Neural progenitor cell (in vitro differentiated cells): Measurements from ENCODE around the gene FRMD7. TPM values are rescaled to one million over a fixed set of nuclear protein-coding genes. Genes with fewer than 3 reads are reported as not detected.

Experiments
- DNase-seq: peaks from one replicate; pipeline ENCODE4 v3.0.0-alpha.2; 2016; ENCODE audit warnings: low spot score
- H2AFZ ChIP-seq: fragments of 200-600 bp; sonication (generic); replicated peaks from 2 replicates; pipeline ENCODE4 v1.6.1; 2016; ENCODE audit warnings: antibody characterized with exemption
- H3F3A ChIP-seq: fragments of 200-600 bp; sonication (generic); 2 replicates; pipeline ENCODE4 v1.6.1; 2016; ENCODE audit warnings: antibody characterized with exemption, low read depth
- H3K27ac ChIP-seq: fragments of 200-600 bp; sonication (generic); 2 replicates; pipeline ENCODE4 v1.5.1; 2016; ENCODE audit warnings: mild to moderate bottlenecking
- H3K27me3 ChIP-seq: fragments of 200-600 bp; sonication (generic); 2 replicates; pipeline ENCODE4 v1.6.1; 2016; ENCODE audit warnings: mild to moderate bottlenecking, moderate library complexity
- H3K36me3 ChIP-seq: fragments of 200-600 bp; sonication (generic); 2 replicates; pipeline ENCODE4 v1.5.1; 2016
- H3K4me1 ChIP-seq: fragments of 200-600 bp; sonication (generic); 2 replicates; pipeline ENCODE4 v1.6.1; 2016; ENCODE audit warnings: mixed run types
- H3K4me2 ChIP-seq: fragments of 200-600 bp; sonication (generic); 2 replicates; pipeline ENCODE4 v1.6.1; 2016
- H3K4me3 ChIP-seq: fragments of 200-600 bp; sonication (generic); 2 replicates; pipeline ENCODE4 v1.5.1; 2016
- H3K79me2 ChIP-seq: fragments of 200-600 bp; sonication (generic); 2 replicates; pipeline ENCODE4 v1.6.1; 2016; ENCODE audit warnings: low read depth
- H3K9ac ChIP-seq: fragments of 200-600 bp; sonication (generic); 2 replicates; pipeline ENCODE4 v1.6.1; 2016
- H3K9me3 ChIP-seq: fragments of 200-600 bp; sonication (generic); 2 replicates; pipeline ENCODE4 v1.5.1; 2016; ENCODE audit warnings: low read depth
- H4K20me1 ChIP-seq: fragments of 200-600 bp; sonication (generic); 2 replicates; pipeline ENCODE4 v1.6.1; 2016; ENCODE audit warnings: low read depth
- H3K27ac Mint-ChIP-seq: 3 replicates; pipeline ENCODE4 v1.8.0; 2021; ENCODE audit warnings: mixed read lengths
- H3K27me3 Mint-ChIP-seq: 2 replicates; pipeline ENCODE4 v1.8.0; 2022; ENCODE audit warnings: low read depth, mild to moderate bottlenecking, inconsistent platforms, moderate library complexity, mixed read lengths; ENCODE audit not compliant: insufficient read depth
- H3K36me3 Mint-ChIP-seq: 3 replicates; pipeline ENCODE4 v1.8.0; 2021; ENCODE audit warnings: mixed read lengths
- H3K4me1 Mint-ChIP-seq: 3 replicates; pipeline ENCODE4 v1.8.0; 2021; ENCODE audit warnings: mixed read lengths
- H3K4me3 Mint-ChIP-seq: 3 replicates; pipeline ENCODE4 v1.8.0; 2021; ENCODE audit warnings: mild to moderate bottlenecking, moderate library complexity, mixed read lengths
- H3K9me3 Mint-ChIP-seq: 3 replicates; pipeline ENCODE4 v1.8.0; 2020; ENCODE audit warnings: mixed read lengths
- EZH2 ChIP-seq: fragments of 200-600 bp; sonication (generic); IDR thresholded peaks from 2 replicates; pipeline ENCODE4 v1.6.1; 2017; ENCODE audit warnings: antibody characterized with exemption, mild to moderate bottlenecking, moderate library complexity
- EZH2phosphoT487 ChIP-seq: fragments of 200-600 bp; sonication (generic); IDR thresholded peaks from 2 replicates; pipeline ENCODE4 v1.6.1; 2017; ENCODE audit warnings: antibody characterized with exemption
- total RNA-seq: library from RNA; depleted of rRNA; stranded (reverse); fragments of >200 nt; gene quantifications from 2 replicates; pipeline ENCODE4 v1.2.3, GENCODE V29; 2015; ENCODE audit warnings: low replicate concordance
- TF ChIP-seq, protein P1 (sequence below): fragments of 200-600 bp; sonication (generic); IDR thresholded peaks from 2 replicates; pipeline ENCODE4 v1.5.1; 2017; ENCODE audit warnings: antibody characterized with exemption, mild to moderate bottlenecking

FRMD7 gene, protein sequence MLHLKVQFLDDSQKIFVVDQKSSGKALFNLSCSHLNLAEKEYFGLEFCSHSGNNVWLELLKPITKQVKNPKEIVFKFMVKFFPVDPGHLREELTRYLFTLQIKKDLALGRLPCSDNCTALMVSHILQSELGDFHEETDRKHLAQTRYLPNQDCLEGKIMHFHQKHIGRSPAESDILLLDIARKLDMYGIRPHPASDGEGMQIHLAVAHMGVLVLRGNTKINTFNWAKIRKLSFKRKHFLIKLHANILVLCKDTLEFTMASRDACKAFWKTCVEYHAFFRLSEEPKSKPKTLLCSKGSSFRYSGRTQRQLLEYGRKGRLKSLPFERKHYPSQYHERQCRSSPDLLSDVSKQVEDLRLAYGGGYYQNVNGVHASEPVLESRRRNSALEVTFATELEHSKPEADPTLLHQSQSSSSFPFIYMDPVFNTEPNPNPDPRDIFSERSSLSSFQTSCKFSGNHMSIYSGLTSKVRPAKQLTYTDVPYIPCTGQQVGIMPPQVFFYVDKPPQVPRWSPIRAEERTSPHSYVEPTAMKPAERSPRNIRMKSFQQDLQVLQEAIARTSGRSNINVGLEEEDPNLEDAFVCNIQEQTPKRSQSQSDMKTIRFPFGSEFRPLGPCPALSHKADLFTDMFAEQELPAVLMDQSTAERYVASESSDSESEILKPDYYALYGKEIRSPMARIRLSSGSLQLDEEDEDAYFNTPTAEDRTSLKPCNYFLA
- not detected in 2 replicates for total RNA-seq

DNA sequence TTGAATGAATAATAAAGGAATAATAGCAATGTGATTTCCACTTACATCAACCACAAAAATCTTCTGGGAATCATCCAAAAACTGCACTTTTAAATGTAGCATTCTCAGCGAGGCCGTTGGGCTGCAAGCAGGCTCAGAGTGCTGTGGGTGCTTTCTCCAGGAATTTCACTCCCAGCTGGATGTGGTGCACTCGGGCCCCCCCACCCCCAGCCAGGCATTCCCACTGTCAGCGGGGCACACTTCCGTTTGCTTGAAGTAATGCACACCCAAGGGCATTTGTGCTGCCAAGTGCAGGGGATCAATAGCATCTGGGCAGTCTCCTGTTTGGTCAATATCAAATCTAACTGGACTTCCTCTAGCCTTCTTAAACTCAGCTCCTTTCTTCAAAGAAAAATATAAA lies at the start of gene FRMD7:
Gene FRMD7 (minus strand): TSS at position 278 of the 400 bp plus-strand sequence. CDS start 176 bp downstream, at position 102.
- no peaks in the 10 kb centered on the region for H3F3A ChIP-seq
- TF ChIP-seq, protein P1, sequence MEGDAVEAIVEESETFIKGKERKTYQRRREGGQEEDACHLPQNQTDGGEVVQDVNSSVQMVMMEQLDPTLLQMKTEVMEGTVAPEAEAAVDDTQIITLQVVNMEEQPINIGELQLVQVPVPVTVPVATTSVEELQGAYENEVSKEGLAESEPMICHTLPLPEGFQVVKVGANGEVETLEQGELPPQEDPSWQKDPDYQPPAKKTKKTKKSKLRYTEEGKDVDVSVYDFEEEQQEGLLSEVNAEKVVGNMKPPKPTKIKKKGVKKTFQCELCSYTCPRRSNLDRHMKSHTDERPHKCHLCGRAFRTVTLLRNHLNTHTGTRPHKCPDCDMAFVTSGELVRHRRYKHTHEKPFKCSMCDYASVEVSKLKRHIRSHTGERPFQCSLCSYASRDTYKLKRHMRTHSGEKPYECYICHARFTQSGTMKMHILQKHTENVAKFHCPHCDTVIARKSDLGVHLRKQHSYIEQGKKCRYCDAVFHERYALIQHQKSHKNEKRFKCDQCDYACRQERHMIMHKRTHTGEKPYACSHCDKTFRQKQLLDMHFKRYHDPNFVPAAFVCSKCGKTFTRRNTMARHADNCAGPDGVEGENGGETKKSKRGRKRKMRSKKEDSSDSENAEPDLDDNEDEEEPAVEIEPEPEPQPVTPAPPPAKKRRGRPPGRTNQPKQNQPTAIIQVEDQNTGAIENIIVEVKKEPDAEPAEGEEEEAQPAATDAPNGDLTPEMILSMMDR, result no peak
- TF ChIP-seq EZH2, result no peak
- TF ChIP-seq EZH2phosphoT487, result no peak
- peaks cover 1% of the 10 kb centered on the region for H3K36me3 Mint-ChIP-seq
- H3K4me2 ChIP-seq, result no peak within 1 kb of the TSS
- peaks cover 4% of the 10 kb centered on the region for H3K4me1 Mint-ChIP-seq
- H3K27me3 ChIP-seq, result no peaks in the 10 kb centered on the region
- no peak within 1 kb of the TSS for H3K27ac Mint-ChIP-seq
- no peak within 1 kb of the TSS for H3K9ac ChIP-seq
- DNase-seq, result no peak
- H3K9me3 Mint-ChIP-seq, result peaks cover 8% of the 10 kb centered on the region
- H3K27ac ChIP-seq, result no peak within 1 kb of the TSS
- H3K4me1 ChIP-seq, result no peaks in the 10 kb centered on the region
- no peak within 1 kb of the TSS for H2AFZ ChIP-seq
- no peaks in the 10 kb centered on the region for H4K20me1 ChIP-seq
- H3K4me3 Mint-ChIP-seq, result no peak within 1 kb of the TSS
- no peaks in the 10 kb centered on the region for H3K79me2 ChIP-seq
- no peaks in the 10 kb centered on the region for H3K36me3 ChIP-seq
- H3K27me3 Mint-ChIP-seq, result no peaks in the 10 kb centered on the region
- H3K9me3 ChIP-seq, result peaks cover 2% of the 10 kb centered on the region
- H3K4me3 ChIP-seq, result no peak within 1 kb of the TSS

DNA sequence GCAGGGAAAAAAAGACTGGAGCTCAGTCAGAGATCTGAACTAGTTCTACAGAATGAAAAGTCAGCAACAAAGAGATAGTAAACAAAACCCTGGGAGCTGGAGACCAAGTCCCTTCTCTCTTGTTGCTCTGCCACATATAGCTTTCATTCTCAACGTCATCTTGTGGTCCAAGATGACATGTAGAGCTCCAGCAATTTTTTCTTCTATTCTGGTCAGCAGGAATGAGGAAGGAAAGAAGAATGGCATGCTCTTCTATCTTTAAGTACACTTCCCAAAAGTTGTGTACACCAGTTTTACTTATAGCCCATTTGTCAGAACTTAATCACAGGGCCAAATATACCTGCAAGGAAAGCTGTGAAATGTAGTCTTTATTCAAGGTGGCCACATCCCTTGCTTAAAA lies 45.8 kb upstream of the FRMD7 start:
- Histone ChIP-seq H4K20me1 (no peaks in the 10 kb centered on the region), H3K79me2 (no peaks in the 10 kb centered on the region), H2AFZ (no peak overlapping the region), H3K27me3 (no peaks in the 10 kb centered on the region), H3K4me3 (no peak overlapping the region), H3F3A (peaks cover 4% of the 10 kb centered on the region), H3K9me3 (no peaks in the 10 kb centered on the region), H3K36me3 (no peaks in the 10 kb centered on the region), H3K27ac (no peak overlapping the region), H3K4me2 (no peak overlapping the region), H3K9ac (no peak overlapping the region), H3K4me1 (peaks cover 11% of the 10 kb centered on the region)
- H3K4me3 Mint-ChIP-seq, result no peak overlapping the region
- no peak overlapping the region for H3K27ac Mint-ChIP-seq
- H3K27me3 Mint-ChIP-seq, result no peaks in the 10 kb centered on the region
- H3K4me1 Mint-ChIP-seq, result peaks cover 6% of the 10 kb centered on the region
- DNase-seq, result no peak
- TF ChIP-seq, protein P1, result no peak
- no peak for TF ChIP-seq EZH2phosphoT487
- no peak for TF ChIP-seq EZH2
- no peaks in the 10 kb centered on the region for H3K36me3 Mint-ChIP-seq
- no peaks in the 10 kb centered on the region for H3K9me3 Mint-ChIP-seq

DNA sequence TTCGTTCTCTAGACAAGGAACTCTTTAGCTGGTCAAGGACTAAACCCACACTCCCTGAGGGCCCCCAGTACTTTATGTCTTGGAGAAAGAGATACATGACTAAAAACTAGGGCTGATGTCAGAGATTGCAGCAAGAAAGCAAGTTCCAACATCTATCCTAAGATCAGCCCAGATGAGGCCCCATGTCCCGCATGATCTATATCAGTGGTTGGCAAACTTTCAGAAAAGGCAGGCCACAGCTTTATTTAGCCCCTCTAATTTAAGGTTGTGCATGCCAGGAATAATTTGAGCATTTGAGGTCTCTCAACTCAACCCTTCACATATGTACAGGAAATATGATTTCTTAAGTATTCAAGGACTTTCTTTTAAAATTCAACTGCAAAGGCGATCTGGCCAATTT lies 44.1 kb upstream of the FRMD7 start:
- Histone ChIP-seq H3F3A (peaks cover 4% of the 10 kb centered on the region), H3K9ac (no peak overlapping the region), H3K27me3 (no peaks in the 10 kb centered on the region), H3K27ac (no peak overlapping the region), H3K79me2 (no peaks in the 10 kb centered on the region), H3K36me3 (no peaks in the 10 kb centered on the region), H2AFZ (no peak overlapping the region), H3K4me1 (peaks cover 11% of the 10 kb centered on the region), H3K9me3 (no peaks in the 10 kb centered on the region), H3K4me3 (no peak overlapping the region), H4K20me1 (no peaks in the 10 kb centered on the region), H3K4me2 (no peak overlapping the region)
- peaks cover under 1% of the 10 kb centered on the region for H3K36me3 Mint-ChIP-seq
- H3K4me3 Mint-ChIP-seq, result no peak overlapping the region
- H3K27ac Mint-ChIP-seq, result no peak overlapping the region
- TF ChIP-seq, protein P1, result no peak
- TF ChIP-seq EZH2 (no peak), EZH2phosphoT487 (no peak)
- DNase-seq, result no peak
- H3K4me1 Mint-ChIP-seq, result peaks cover 6% of the 10 kb centered on the region
- peaks cover under 1% of the 10 kb centered on the region for H3K9me3 Mint-ChIP-seq
- H3K27me3 Mint-ChIP-seq, result no peaks in the 10 kb centered on the region
